ENCODE measurements around the gene NUDCD3.

NUDCD3 gene

DNA sequence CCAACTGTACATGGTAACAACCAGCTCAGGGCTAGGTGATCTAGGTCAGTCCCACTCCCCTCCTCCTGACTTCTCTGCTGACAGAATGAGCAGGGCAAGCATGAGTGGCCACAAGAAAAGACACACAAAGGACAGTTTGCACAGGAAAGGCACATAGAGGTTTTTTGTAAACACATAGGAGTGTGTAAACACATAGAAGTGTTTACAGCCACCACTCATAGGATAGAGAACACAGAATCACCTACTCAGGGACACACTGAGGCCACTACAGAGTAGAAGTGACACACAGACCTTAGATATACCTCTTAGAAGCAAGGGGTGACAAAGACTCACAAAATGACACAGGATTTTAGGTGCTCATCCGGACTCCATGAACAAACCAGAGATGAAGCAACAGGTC lies 19.0 kb downstream of the NUDCD3 start:
- Histone ChIP-seq H4K20me1 (ENCODE audit: low read depth, low read length) (peaks cover 28% of the 10 kb centered on the region), H3K36me3 (ENCODE audit: low read length) (peaks cover 26% of the 10 kb centered on the region), H3K9me2 (replicated peaks; ENCODE audit: insufficient read depth, low read length) (no peaks in the 10 kb centered on the region), H3K27ac (ENCODE audit: low read depth, low read length) (no peak overlapping the region), H3K9ac (ENCODE audit: low read length) (no peak overlapping the region), H3K4me2 (ENCODE audit: low read depth, low read length, poor library complexity, severe bottlenecking) (no peak overlapping the region), H3K27me3 (ENCODE audit: low read length) (no peaks in the 10 kb centered on the region), H2AFZ (ENCODE audit: low read depth, low read length, severe bottlenecking) (no peak overlapping the region), H3K9me3 (ENCODE audit: insufficient read depth, low read length) (no peaks in the 10 kb centered on the region), H3K79me2 (ENCODE audit: insufficient read depth, low read length) (peaks cover 34% of the 10 kb centered on the region; the same call in 1 of the 2 replicates), H3F3A (ENCODE audit: insufficient read depth) (no peaks in the 10 kb centered on the region), H3K4me3 (ENCODE audit: insufficient read depth, low read length, poor library complexity, severe bottlenecking) (no peak overlapping the region)
- TF ChIP-seq EZH2phosphoT487 (conservative IDR thresholded peaks at IDR 0.05; ENCODE audit: low read length) = no peak
- TF ChIP-seq, protein P1, sequence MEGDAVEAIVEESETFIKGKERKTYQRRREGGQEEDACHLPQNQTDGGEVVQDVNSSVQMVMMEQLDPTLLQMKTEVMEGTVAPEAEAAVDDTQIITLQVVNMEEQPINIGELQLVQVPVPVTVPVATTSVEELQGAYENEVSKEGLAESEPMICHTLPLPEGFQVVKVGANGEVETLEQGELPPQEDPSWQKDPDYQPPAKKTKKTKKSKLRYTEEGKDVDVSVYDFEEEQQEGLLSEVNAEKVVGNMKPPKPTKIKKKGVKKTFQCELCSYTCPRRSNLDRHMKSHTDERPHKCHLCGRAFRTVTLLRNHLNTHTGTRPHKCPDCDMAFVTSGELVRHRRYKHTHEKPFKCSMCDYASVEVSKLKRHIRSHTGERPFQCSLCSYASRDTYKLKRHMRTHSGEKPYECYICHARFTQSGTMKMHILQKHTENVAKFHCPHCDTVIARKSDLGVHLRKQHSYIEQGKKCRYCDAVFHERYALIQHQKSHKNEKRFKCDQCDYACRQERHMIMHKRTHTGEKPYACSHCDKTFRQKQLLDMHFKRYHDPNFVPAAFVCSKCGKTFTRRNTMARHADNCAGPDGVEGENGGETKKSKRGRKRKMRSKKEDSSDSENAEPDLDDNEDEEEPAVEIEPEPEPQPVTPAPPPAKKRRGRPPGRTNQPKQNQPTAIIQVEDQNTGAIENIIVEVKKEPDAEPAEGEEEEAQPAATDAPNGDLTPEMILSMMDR (IDR thresholded peaks at IDR 0.05; ENCODE audit: insufficient read depth, low read length, poor library complexity, severe bottlenecking) = no peak

DNA sequence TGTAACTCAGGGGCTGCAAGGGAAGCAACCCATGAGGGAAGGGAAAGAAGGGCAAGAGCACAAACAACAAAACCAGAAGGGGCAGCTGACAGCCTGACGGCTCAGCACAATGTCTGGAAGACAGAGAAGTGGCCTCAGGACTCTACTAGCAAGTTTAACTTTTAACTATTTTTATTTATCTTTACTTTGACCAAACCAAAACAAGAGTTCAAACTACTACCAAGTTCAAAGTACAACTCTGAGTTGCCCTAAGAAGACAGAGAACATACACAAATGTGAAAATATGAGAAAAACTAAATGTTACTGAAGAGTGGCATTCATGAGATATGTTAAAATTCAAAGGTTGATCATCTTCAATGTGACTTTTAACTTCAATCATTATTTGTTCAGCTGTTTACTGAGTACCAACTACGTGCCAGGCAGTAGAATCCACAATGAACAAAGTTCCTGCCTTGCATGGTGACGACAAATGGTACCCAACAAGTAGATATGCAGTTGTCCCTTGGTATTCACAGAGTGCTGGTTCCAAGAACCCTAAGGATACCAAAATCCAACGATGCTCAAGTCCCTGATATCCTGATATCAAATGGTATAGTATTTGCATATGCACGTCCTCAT lies 19.7 kb downstream of the NUDCD3 start:
- Histone ChIP-seq H3K36me3 (ENCODE audit: low read length) (peaks cover 26% of the 10 kb centered on the region), H4K20me1 (ENCODE audit: low read depth, low read length) (peaks cover 33% of the 10 kb centered on the region)
- TF ChIP-seq EZH2phosphoT487 (conservative IDR thresholded peaks at IDR 0.05; ENCODE audit: low read length) = no peak
- TF ChIP-seq, protein P1 (IDR thresholded peaks at IDR 0.05; ENCODE audit: insufficient read depth, low read length, poor library complexity, severe bottlenecking) = no peak

DNA sequence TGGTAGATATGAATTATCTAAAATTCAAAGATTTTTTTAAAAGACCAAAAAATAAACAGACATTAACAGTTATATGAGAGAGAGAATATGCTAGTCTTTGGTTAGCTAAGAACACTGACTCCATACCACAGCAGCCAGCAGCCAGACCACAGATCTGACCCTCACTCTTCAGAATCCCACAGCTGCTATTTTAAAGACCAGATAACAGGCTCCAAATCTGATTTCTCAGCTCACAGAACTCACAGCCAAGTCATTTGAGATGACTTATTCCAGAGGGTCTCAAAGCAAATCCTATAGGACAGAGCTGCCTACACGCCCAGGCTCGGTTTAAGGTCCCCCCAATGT lies 20.4 kb downstream of the NUDCD3 start:
- Histone ChIP-seq H4K20me1 (ENCODE audit: low read depth, low read length) (peaks cover 39% of the 10 kb centered on the region), H3K27me3 (ENCODE audit: low read length) (no peaks in the 10 kb centered on the region), H2AFZ (ENCODE audit: low read depth, low read length, severe bottlenecking) (no peak overlapping the region), H3K36me3 (ENCODE audit: low read length) (peaks cover 31% of the 10 kb centered on the region), H3K9ac (ENCODE audit: low read length) (no peak overlapping the region), H3K9me3 (ENCODE audit: insufficient read depth, low read length) (no peaks in the 10 kb centered on the region), H3K4me3 (ENCODE audit: insufficient read depth, low read length, poor library complexity, severe bottlenecking) (no peak overlapping the region), H3K4me2 (ENCODE audit: low read depth, low read length, poor library complexity, severe bottlenecking) (no peak overlapping the region), H3K9me2 (replicated peaks; ENCODE audit: insufficient read depth, low read length) (no peaks in the 10 kb centered on the region), H3K79me2 (ENCODE audit: insufficient read depth, low read length) (peaks cover 28% of the 10 kb centered on the region; the same call in 1 of the 2 replicates), H3F3A (ENCODE audit: insufficient read depth) (no peaks in the 10 kb centered on the region), H3K27ac (ENCODE audit: low read depth, low read length) (no peak overlapping the region)
- TF ChIP-seq EZH2phosphoT487 (conservative IDR thresholded peaks at IDR 0.05; ENCODE audit: low read length) = no peak
- TF ChIP-seq, protein P1 (IDR thresholded peaks at IDR 0.05; ENCODE audit: insufficient read depth, low read length, poor library complexity, severe bottlenecking) = no peak

More for the DNA sequence above, 19.7 kb downstream of the NUDCD3 start:
- H3K4me3 ChIP-seq (ENCODE audit: insufficient read depth, low read length, poor library complexity, severe bottlenecking) = no peak overlapping the region
- no peaks in the 10 kb centered on the region for H3K9me3 ChIP-seq (ENCODE audit: insufficient read depth, low read length)
- H3K4me2 ChIP-seq (ENCODE audit: low read depth, low read length, poor library complexity, severe bottlenecking) = no peak overlapping the region
- H2AFZ ChIP-seq (ENCODE audit: low read depth, low read length, severe bottlenecking) = no peak overlapping the region
- H3F3A ChIP-seq (ENCODE audit: insufficient read depth) = no peaks in the 10 kb centered on the region
- no peaks in the 10 kb centered on the region for H3K9me2 ChIP-seq (replicated peaks; ENCODE audit: insufficient read depth, low read length)
- no peak overlapping the region for H3K9ac ChIP-seq (ENCODE audit: low read length)
- H3K27me3 ChIP-seq (ENCODE audit: low read length) = no peaks in the 10 kb centered on the region
- H3K79me2 ChIP-seq (ENCODE audit: insufficient read depth, low read length) = peaks cover 29% of the 10 kb centered on the region; the same call in 1 of the 2 replicates
- H3K27ac ChIP-seq (ENCODE audit: low read depth, low read length) = no peak overlapping the region

Data from SU-DHL-6 (cell line).